Rectal smooth muscle tissue (tissue), 1 donor: ENCODE results near the gene GRAMD4.
A peak's percentile ranks its signal among the peaks of the same experiment; 100 is the strongest.
"Not testable (repeated sequence)": the region's sequence is repeated elsewhere in the genome, so short reads cannot be mapped to it uniquely, and the experiment has no call there.

Source experiments
- H3K27ac ChIP-seq: one replicate; pipeline ENCODE4 v1.7.0; 2013; ENCODE audit warnings: low read depth, low read length, inconsistent platforms
- H3K27me3 ChIP-seq: one replicate; pipeline ENCODE4 v1.7.0; 2013; ENCODE audit warnings: low read length; ENCODE audit not compliant: control insufficient read depth, insufficient read depth
- H3K36me3 ChIP-seq: one replicate; pipeline ENCODE4 v1.7.0; 2013; ENCODE audit warnings: low read length; ENCODE audit not compliant: control insufficient read depth, insufficient read depth
- H3K4me1 ChIP-seq: one replicate; pipeline ENCODE4 v1.7.0; 2013; ENCODE audit warnings: low read length; ENCODE audit not compliant: control insufficient read depth, insufficient read depth
- H3K4me3 ChIP-seq: one replicate; pipeline ENCODE4 v1.7.0; 2013; ENCODE audit warnings: low read length
- H3K9ac ChIP-seq: one replicate; pipeline ENCODE4 v1.7.0; 2013; ENCODE audit warnings: low read length

The GRAMD4 gene

DNA sequence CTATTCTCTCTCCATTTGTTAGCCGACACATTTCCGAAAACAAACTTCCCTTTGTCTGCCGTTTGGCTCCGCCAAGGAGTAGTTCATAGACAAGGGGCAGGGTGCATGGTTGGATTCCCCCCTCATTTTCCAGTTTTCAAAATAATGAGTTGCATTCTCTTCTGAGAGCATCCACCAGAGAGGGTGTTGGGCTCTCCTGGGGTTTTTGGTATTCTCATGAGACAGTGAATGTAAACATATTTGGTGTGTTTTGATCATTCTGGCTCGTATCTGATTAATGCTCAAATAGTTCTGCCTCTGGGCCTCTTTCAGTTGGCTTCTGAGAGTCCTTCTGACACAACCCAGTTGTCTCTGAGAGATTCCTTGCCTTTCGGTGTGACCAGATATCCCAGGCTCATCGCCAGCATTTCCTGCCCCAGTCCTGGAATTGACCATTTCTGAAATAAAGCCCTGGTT, 21.7 kb downstream of the GRAMD4 start:
- Histone ChIP-seq H3K36me3 (no peaks in the 10 kb centered on the region), H3K9ac (no peak overlapping the region), H3K27me3 (no peaks in the 10 kb centered on the region), H3K4me1 (peaks cover 10% of the 10 kb centered on the region), H3K27ac (peak overlapping the region; percentile 11), H3K4me3 (no peak overlapping the region)

- peaks cover 10% of the 10 kb centered on the region for H3K4me1 ChIP-seq
- not testable (repeated sequence) for H3K9ac ChIP-seq, H3K27me3 ChIP-seq, H3K36me3 ChIP-seq, H3K27ac ChIP-seq, H3K4me3 ChIP-seq
Observed at GRCh38 chr22:46642840-46643480, 22.8 kb downstream of the GRAMD4 start.

DNA sequence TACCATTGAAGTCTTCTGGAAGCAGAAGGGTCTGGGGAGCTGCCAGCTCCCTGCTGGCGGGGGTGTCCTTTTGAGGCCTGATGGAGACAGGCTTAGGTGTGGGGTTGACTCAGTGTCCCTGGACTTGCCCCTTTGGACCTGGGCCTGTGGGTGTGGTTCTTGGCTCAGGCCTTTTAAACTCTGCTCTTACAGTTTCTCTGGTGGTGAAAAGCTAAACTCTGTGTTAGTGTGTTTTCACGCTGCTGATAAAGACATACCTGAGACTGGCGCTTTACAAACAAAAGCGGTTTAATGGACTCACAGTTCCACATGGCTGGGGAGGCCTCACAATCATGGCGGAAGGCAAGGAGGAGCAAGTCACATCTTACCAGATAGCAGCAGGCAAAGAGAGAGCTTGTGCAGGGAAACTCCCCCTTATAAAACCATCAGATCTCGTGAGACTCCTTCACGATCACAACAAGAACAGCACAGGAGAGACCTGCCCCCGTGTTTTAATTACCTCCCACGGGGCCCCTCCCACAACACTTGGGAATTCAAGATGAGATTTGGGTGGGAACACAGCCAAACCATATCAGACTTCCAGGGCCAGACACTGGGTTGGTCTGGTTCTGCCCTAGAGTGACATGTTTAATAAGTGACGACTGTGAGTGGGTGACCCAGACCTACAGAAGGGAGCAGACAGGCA, 26.5 kb downstream of the GRAMD4 start:
- no peaks in the 10 kb centered on the region for H3K36me3 ChIP-seq
- no peak overlapping the region for H3K4me3 ChIP-seq
- H3K9ac ChIP-seq: no peak overlapping the region
- H3K27ac ChIP-seq: no peak overlapping the region
- H3K27me3 ChIP-seq: no peaks in the 10 kb centered on the region
- peaks cover 13% of the 10 kb centered on the region for H3K4me1 ChIP-seq

GRCh38 chr22:46648225-46648820, 28.1 kb downstream of the GRAMD4 start:
- H3K36me3 ChIP-seq, H3K27me3 ChIP-seq, H3K9ac ChIP-seq, H3K4me3 ChIP-seq, H3K27ac ChIP-seq, H3K4me1 ChIP-seq: not testable (repeated sequence)

GRCh38 chr22:46649141-46650077, 29.2 kb downstream of the GRAMD4 start:
- H3K27me3 ChIP-seq: no peaks in the 10 kb centered on the region
- H3K27ac ChIP-seq: peak overlapping the region; percentile 73
- peaks cover 6% of the 10 kb centered on the region for H3K4me1 ChIP-seq
- H3K9ac ChIP-seq: no peak overlapping the region
- no peak overlapping the region for H3K4me3 ChIP-seq
- no peaks in the 10 kb centered on the region for H3K36me3 ChIP-seq

DNA sequence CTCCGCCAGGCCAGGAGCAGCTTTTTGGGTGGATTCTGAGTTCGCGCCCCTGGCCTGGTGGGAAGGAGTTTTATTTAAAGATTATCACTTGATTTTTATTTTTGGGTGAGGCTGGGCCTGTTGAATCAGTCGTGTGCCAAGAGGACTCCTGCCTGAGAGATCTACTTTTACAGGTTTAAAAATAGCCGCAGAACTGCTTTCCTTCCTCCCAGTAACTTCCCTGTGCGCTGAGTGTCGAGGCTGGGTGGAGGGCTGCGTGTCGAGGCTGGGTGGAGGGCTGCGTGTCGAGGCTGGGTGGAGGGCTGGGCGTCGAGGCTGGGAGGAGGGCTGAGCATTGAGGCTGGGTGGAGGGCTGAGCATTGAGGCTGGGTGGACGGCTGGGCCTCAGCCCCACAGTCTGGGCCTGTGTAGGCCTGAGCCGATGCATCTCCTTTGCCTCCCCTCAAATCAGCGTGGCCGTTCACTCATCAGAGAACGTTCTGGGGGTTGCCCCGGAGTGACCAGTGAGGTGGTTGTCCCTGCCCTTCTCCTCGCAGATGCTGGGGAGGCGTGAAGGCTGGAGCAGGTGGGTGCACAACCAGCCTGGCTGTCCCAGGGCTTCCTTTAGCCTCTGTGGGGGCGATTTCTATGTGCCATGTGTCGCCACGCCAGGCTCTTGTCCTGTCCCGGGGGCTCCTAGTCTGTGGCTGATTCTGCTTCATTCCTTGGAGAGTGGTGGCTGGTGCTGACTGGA, 30.1 kb downstream of the GRAMD4 start:
- Histone ChIP-seq H3K9ac (no peak overlapping the region), H3K4me1 (peaks cover 6% of the 10 kb centered on the region), H3K4me3 (no peak overlapping the region), H3K27me3 (no peaks in the 10 kb centered on the region), H3K36me3 (no peaks in the 10 kb centered on the region), H3K27ac (peak overlapping the region; percentile 36)

DNA sequence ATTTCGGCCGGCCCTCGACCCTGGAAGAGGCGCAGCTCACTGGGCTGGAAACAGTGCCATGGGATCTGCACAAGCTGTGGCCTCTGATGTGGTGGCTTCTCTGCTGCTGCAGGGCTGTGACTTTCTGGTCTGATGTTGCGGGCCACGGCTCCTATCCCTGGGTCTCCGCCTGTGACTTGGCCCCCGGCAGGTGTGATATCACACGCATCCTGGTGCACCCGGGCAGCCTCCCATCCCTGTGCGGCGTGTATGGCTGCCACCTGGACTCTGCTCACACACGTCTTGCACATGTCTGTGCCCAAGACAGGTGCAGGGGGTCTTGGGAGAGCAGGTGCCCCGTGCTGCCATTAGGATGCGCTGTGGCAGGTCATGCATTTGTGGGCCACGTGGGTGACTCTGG, 31.1 kb downstream of the GRAMD4 start:
- Histone ChIP-seq H3K36me3 (no peaks in the 10 kb centered on the region), H3K27me3 (no peaks in the 10 kb centered on the region), H3K4me1 (peaks cover 6% of the 10 kb centered on the region), H3K4me3 (no peak overlapping the region), H3K9ac (no peak overlapping the region), H3K27ac (no peak overlapping the region)

GRCh38 chr22:46652081-46652846, 32.1 kb downstream of the GRAMD4 start:
- peaks cover 6% of the 10 kb centered on the region for H3K4me1 ChIP-seq
- no peak overlapping the region for H3K9ac ChIP-seq
- H3K27ac ChIP-seq: no peak overlapping the region
- no peaks in the 10 kb centered on the region for H3K27me3 ChIP-seq
- H3K4me3 ChIP-seq: no peak overlapping the region
- no peaks in the 10 kb centered on the region for H3K36me3 ChIP-seq

DNA sequence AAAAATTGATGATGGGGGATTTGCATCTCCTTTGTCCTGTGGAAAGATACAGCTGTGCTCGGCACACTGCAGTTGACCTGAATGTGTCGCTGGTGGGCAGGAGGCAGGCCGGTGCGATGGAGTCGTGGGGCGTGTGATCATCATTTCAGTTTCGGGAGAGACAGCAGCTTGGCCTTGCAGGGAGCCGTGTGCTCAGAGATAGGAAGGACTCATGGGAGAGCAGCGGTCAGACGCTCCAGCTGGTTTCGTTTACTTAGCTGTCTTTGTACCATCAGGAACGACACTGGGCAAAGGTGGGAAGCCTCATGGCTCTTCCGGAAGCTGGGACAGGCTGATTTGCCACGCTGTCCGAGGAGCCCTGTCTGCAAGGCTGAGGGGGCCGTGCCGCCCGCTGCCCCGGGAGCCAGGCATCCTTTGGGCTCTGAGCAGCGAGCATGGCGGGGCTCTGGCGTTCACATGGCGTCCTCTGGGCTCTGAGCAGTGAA, 32.7 kb downstream of the GRAMD4 start:
- H3K27ac ChIP-seq: no peak overlapping the region
- H3K4me3 ChIP-seq: no peak overlapping the region
- H3K36me3 ChIP-seq: no peaks in the 10 kb centered on the region
- no peak overlapping the region for H3K9ac ChIP-seq
- peaks cover 6% of the 10 kb centered on the region for H3K4me1 ChIP-seq
- no peaks in the 10 kb centered on the region for H3K27me3 ChIP-seq

- H3K36me3 ChIP-seq: no peaks in the 10 kb centered on the region
- peaks cover 6% of the 10 kb centered on the region for H3K4me1 ChIP-seq
- H3K27me3 ChIP-seq: no peaks in the 10 kb centered on the region
- H3K9ac ChIP-seq: no peak overlapping the region
- H3K4me3 ChIP-seq: no peak overlapping the region
- H3K27ac ChIP-seq: no peak overlapping the region
Observed at GRCh38 chr22:46653596-46653995, 33.4 kb downstream of the GRAMD4 start.

GRCh38 chr22:46654426-46654825, 34.2 kb downstream of the GRAMD4 start:
- Histone ChIP-seq H3K27me3 (no peaks in the 10 kb centered on the region), H3K4me3 (no peak overlapping the region), H3K36me3 (no peaks in the 10 kb centered on the region), H3K27ac (no peak overlapping the region), H3K9ac (no peak overlapping the region), H3K4me1 (peaks cover 5% of the 10 kb centered on the region)
